ENCODE data around the gene CADM3. TPM values are rescaled to one million over a fixed set of nuclear protein-coding genes. Genes with fewer than 3 reads are reported as not detected.

CADM3 gene
- total RNA-seq, result 2.1 and 10.3 TPM in 2 replicates

GRCh38 chr1:159171254-159171687 lies at the start of gene CADM3:
Gene CADM3, plus strand, starts transcription at chr1:159171615. Its CDS starts 151 bp downstream, at chr1:159171766.

GRCh38 chr1:159204161-159205141 lies 33.0 kb downstream of the CADM3 start, which contains the start of gene ACKR1:
Gene ACKR1, plus strand, starts transcription at chr1:159204875. Its CDS starts 85 bp downstream, at chr1:159204960.

Small RNAs within 50 kb of the gene (small RNA-seq; reads per million reads assigned to genes)
- gene RNA5SP60, result not detected

Other genes starting within 250 kb of the CADM3 start
- not detected in 2 replicates for gene PYHIN1, start 240.1 kb upstream of the CADM3 start, total RNA-seq
- 181 and 217 TPM in 2 replicates for gene IFI16, start 161.7 kb upstream of the CADM3 start, total RNA-seq
- gene AIM2, start 94.8 kb upstream of the CADM3 start, total RNA-seq, result 0.29 TPM in 1 of 2 replicates, not detected in the other
- gene ACKR1, start 33.3 kb downstream of the CADM3 start, total RNA-seq, result 0.13 and 0.43 TPM in 2 replicates
- gene FCER1A, start 130.7 kb downstream of the CADM3 start, total RNA-seq, result not detected in 2 replicates